GM12891 (cell line): ENCODE measurements around the gene SLC37A1.

ENCODE experiments used
- POLR2A ChIP-seq: IDR thresholded peaks from 2 replicates; pipeline ENCODE4 v1.6.1; 2011; ENCODE audit warnings: low read depth, low read length, control low read depth
- POLR2AphosphoS5 ChIP-seq: IDR thresholded peaks from 2 replicates; pipeline ENCODE4 v1.6.1; 2011; ENCODE audit warnings: low read depth, low read length, control low read depth
- TAF1 ChIP-seq: IDR thresholded peaks from 2 replicates; pipeline ENCODE4 v1.6.1; 2011; ENCODE audit warnings: low read depth, low read length, control low read depth

- TF ChIP-seq POLR2A = no peak
- no peak for TF ChIP-seq POLR2AphosphoS5
- no peak for TF ChIP-seq TAF1
Measured at GRCh38 chr21:42626171-42626570, 112.5 kb downstream of the SLC37A1 start.
